Measurements from ENCODE around the gene DCAF8L2. TPM values are rescaled to one million over a fixed set of nuclear protein-coding genes. Genes with fewer than 3 reads are reported as not detected.

The DCAF8L2 gene
- polyA plus RNA-seq, 1 donor from 2014 or later = not detected

- H3F3A ChIP-seq (ENCODE audit: insufficient read depth, low read length, poor library complexity, severe bottlenecking) = no peaks in the 10 kb centered on the region
- TF ChIP-seq RAD21 (conservative IDR thresholded peaks at IDR 0.05) = no peak
- TF ChIP-seq CTCF (IDR thresholded peaks at IDR 0.05; ENCODE audit: poor library complexity, severe bottlenecking) = no peak
- no peak for TF ChIP-seq SMC3 (conservative IDR thresholded peaks at IDR 0.05; ENCODE audit: poor library complexity)
- no peak for TF ChIP-seq REST (IDR thresholded peaks at IDR 0.05; ENCODE audit: borderline replicate concordance)
- TF ChIP-seq EP300 (conservative IDR thresholded peaks at IDR 0.05; ENCODE audit: poor library complexity, severe bottlenecking) = no peak
- TF ChIP-seq EZH2 (IDR thresholded peaks at IDR 0.05; ENCODE audit: borderline replicate concordance, insufficient read depth, low read length, poor library complexity, severe bottlenecking) = no peak
- TF ChIP-seq TAF1 (IDR thresholded peaks at IDR 0.05; ENCODE audit: low read depth) = no peak
- TF ChIP-seq MXI1 (conservative IDR thresholded peaks at IDR 0.05; ENCODE audit: poor library complexity, severe bottlenecking) = no peak
- TF ChIP-seq POLR2AphosphoS5 (IDR thresholded peaks at IDR 0.05) = no peak
- H3K27me3 ChIP-seq (ENCODE audit: insufficient read depth, low read depth, low read length) = no peaks in the 10 kb centered on the region
- no peak overlapping the region for H3K4me3 ChIP-seq (ENCODE audit: low read length)
- H4K20me1 ChIP-seq (ENCODE audit: insufficient read depth) = no peaks in the 10 kb centered on the region
- H3K9me3 ChIP-seq (ENCODE audit: low read length) = no peaks in the 10 kb centered on the region
- H3K27ac ChIP-seq (ENCODE audit: low read length) = no peak overlapping the region
- no peaks in the 10 kb centered on the region for H3K79me2 ChIP-seq (replicated peaks; ENCODE audit: insufficient read depth, low read length)
- H3K9me2 ChIP-seq (ENCODE audit: insufficient read depth, low read length) = no peaks in the 10 kb centered on the region
- no peak overlapping the region for H2AFZ ChIP-seq (ENCODE audit: low read depth, low read length)
- no peak overlapping the region for H3K9ac ChIP-seq (ENCODE audit: low read length)
- no peaks in the 10 kb centered on the region for H3K36me3 ChIP-seq (ENCODE audit: insufficient read depth, low read length)
- no peak overlapping the region for H3K4me2 ChIP-seq (ENCODE audit: low read length)
Observed at GRCh38 chrX:27751976-27752375, 161.8 kb downstream of the DCAF8L2 start.

- no peaks in the 10 kb centered on the region for H3K27me3 ChIP-seq (ENCODE audit: insufficient read depth, low read depth, low read length)
- H3K36me3 ChIP-seq (ENCODE audit: insufficient read depth, low read length) = no peaks in the 10 kb centered on the region
- no peak overlapping the region for H3K4me3 ChIP-seq (ENCODE audit: low read length)
- TF ChIP-seq POLR2AphosphoS5 (IDR thresholded peaks at IDR 0.05) (no peak), SMC3 (conservative IDR thresholded peaks at IDR 0.05; ENCODE audit: poor library complexity) (no peak), MXI1 (conservative IDR thresholded peaks at IDR 0.05; ENCODE audit: poor library complexity, severe bottlenecking) (no peak), EP300 (conservative IDR thresholded peaks at IDR 0.05; ENCODE audit: poor library complexity, severe bottlenecking) (no peak), TAF1 (IDR thresholded peaks at IDR 0.05; ENCODE audit: low read depth) (no peak), EZH2 (IDR thresholded peaks at IDR 0.05; ENCODE audit: borderline replicate concordance, insufficient read depth, low read length, poor library complexity, severe bottlenecking) (no peak), REST (IDR thresholded peaks at IDR 0.05; ENCODE audit: borderline replicate concordance) (no peak), RAD21 (conservative IDR thresholded peaks at IDR 0.05) (no peak), CTCF (IDR thresholded peaks at IDR 0.05; ENCODE audit: poor library complexity, severe bottlenecking) (no peak)
- H3K4me2 ChIP-seq (ENCODE audit: low read length) = no peak overlapping the region
- H3K79me2 ChIP-seq (replicated peaks; ENCODE audit: insufficient read depth, low read length) = no peaks in the 10 kb centered on the region
- no peaks in the 10 kb centered on the region for H3F3A ChIP-seq (ENCODE audit: insufficient read depth, low read length, poor library complexity, severe bottlenecking)
- no peaks in the 10 kb centered on the region for H4K20me1 ChIP-seq (ENCODE audit: insufficient read depth)
- no peak overlapping the region for H2AFZ ChIP-seq (ENCODE audit: low read depth, low read length)
- no peak overlapping the region for H3K27ac ChIP-seq (ENCODE audit: low read length)
- no peaks in the 10 kb centered on the region for H3K9me3 ChIP-seq (ENCODE audit: low read length)
- no peaks in the 10 kb centered on the region for H3K9me2 ChIP-seq (ENCODE audit: insufficient read depth, low read length)
- H3K9ac ChIP-seq (ENCODE audit: low read length) = no peak overlapping the region
Observed at GRCh38 chrX:27765718-27766117, 175.6 kb downstream of the DCAF8L2 start.
